ENCODE data around the gene B3GNT2.

The B3GNT2 gene

GRCh38 chr2:62205554-62205953 lies 9.6 kb downstream of the B3GNT2 start:
- no peak for DNase-seq

GRCh38 chr2:62206024-62206423 lies 10.1 kb downstream of the B3GNT2 start:
- no peak for DNase-seq

DNA sequence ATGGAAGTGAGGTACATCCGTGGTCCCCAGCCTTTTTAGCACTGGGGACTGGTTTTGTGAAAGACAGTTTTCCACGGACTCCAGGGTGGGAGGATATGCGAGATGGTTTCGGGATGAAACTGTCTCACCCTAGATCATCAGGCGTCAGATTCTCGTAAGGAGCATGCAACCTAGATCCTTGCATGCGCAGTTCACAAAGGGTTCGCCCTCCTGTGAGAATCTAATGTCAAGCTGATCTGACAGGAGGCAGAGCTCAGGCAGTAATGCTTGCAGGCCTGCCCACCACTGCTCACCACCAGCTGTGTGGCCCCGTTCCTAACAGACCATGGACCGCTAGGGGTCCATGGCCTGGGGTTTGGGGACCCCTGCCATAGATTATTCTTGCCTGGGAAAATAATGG lies 11.6 kb downstream of the B3GNT2 start:
- no peak for DNase-seq

- no peak for DNase-seq
Measured at GRCh38 chr2:62208074-62208757, 12.3 kb downstream of the B3GNT2 start.

DNA sequence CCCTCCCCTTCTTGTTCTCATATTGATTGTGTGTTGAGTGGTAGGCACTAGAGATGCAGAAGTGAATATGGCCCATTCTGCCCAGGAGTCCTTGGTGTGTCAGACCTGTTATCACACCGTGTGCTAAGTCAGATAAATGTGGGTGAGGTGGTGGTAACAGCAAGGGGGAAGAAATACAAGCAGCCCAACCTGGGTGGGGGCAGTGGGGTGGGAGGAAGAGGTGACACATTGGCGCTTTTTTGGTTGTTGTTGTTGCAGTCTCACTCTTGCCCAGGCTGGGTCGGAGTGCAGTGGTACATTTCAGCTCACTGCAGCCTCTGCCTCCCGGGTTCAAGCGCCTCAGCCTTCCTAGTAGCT lies 12.8 kb downstream of the B3GNT2 start:
- no peak for DNase-seq

GRCh38 chr2:62209427-62209991 lies 13.6 kb downstream of the B3GNT2 start:
- no peak for DNase-seq

DNA sequence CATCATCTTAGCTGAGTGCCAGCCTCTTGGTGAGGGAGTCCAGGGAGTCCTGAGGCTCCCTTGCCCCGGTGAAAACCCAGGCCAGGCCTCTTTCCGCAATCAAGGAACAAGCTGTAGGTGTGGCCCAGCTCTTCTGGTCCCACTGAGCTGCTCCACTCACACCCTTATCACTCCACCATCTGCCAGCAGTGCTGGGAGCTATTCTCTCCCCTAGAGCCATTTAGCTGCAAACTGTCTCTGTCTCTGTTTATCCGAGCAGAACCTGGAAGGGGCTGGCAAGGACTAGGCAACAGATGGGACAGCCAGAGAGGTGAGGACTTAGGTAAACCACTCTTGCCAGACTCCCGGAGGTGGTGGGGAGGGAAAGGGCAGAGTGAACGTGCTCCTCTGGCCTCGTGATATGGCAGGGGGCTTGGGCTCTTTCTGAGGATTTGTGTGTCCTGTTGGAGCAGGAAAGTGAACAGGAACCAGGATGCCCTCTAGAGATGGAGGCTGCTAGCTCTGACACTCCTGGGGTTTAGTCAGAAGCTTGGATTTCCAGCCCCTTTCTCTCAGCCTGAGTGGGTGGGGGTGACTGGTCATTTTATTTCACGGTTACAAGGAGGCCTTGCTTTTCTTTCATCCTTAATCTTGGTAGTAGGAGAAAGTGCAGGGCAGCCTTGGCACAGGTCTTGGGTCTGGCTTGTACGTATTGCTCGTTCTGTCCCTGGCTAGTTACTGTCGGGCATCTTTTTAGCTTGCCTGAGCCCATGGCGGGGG lies 19.6 kb downstream of the B3GNT2 start:
- DNase-seq, result no peak

- no peak for DNase-seq
Measured at GRCh38 chr2:62216113-62216512, 20.2 kb downstream of the B3GNT2 start.

DNA sequence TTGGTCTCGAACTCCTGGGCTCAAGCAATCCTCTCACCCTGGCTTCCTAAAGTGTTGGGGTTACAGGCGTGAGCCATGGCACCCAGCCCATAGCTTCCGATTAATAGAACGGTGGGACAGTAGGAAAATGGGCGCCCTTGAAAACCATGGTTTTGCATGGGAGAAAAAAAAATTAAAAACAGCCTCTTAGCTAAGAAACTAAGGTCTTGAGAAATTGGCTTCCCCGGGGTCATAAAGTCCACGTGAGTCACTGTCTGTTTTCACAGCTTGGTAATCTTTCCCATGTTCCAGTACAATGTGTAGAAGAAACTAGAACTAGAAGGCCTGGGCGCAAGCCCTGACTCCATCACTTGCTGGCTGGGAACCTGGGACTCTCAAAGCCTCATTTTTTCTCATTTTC lies 20.7 kb downstream of the B3GNT2 start:
- no peak for DNase-seq

DNA sequence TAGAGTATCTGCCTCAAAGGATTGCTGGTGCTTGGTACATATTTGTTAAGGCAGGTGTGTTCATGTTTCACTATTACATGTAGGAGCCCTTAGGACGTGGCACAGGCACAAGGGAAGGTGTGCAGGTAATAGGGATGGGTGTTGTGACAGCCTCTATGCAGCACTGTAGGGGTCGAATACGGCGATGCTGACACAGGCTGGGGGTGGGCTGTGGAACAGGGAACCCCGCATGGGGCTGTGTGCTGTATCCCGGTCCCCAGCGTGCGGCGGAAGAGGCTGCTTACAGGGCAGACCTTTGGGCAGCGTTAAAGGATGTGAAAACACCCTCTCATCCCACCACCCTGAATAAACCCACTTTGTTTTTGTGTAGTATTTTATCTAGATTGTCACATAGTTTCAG lies 21.5 kb downstream of the B3GNT2 start:
- no peak for DNase-seq

- DNase-seq, result no peak
Measured at GRCh38 chr2:62217970-62218369, 22.1 kb downstream of the B3GNT2 start.

GRCh38 chr2:62219407-62220159 lies 23.7 kb downstream of the B3GNT2 start:
- no peak for DNase-seq

GRCh38 chr2:62221141-62221540 lies 25.2 kb downstream of the B3GNT2 start:
- no peak for DNase-seq

GRCh38 chr2:62222171-62222570 lies 26.3 kb downstream of the B3GNT2 start:
- no peak for DNase-seq

DNA sequence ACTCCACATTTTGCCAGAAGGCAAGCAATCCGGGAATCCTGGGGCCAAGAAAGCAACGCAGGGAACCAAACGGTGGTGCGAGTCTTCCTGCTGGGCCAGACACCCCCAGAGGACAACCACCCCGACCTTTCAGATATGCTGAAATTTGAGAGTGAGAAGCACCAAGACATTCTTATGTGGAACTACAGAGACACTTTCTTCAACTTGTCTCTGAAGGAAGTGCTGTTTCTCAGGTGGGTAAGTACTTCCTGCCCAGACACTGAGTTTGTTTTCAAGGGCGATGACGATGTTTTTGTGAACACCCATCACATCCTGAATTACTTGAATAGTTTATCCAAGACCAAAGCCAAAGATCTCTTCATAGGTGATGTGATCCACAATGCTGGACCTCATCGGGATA lies 26.8 kb downstream of the B3GNT2 start:
- DNase-seq, result no peak

GRCh38 chr2:62224976-62225375 lies 29.1 kb downstream of the B3GNT2 start:
- DNase-seq, result no peak

- DNase-seq, result no peak
Measured at GRCh38 chr2:62227386-62228075, 31.6 kb downstream of the B3GNT2 start.

DNA sequence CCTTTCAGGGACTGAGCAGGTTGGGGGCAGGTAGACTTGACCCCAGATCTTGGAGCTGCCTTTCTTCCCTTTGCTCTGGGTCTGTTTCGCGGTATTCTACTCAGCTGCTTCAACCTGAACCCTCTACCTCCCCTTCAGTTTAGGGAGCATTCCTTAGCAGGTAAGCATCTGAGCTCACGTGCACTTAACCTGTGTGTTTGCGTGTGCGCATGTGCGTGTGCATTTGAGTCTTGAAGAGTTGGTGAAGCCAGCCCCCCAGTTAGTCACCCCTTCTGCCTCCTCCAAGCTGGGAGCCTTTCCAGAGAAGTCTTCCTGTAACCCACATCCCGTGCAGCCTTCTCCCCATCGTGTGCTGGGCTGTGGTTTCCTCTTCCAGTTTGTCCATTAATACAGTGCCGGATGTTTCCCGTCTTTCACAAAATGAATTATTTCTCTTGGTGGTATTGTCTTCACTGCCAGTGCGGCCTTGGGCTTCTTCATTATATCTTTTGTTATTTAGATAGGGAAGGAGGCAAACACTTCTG lies 33.2 kb downstream of the B3GNT2 start:
- no peak for DNase-seq

GRCh38 chr2:62231541-62231940 lies 35.6 kb downstream of the B3GNT2 start:
- no peak for DNase-seq

DNA sequence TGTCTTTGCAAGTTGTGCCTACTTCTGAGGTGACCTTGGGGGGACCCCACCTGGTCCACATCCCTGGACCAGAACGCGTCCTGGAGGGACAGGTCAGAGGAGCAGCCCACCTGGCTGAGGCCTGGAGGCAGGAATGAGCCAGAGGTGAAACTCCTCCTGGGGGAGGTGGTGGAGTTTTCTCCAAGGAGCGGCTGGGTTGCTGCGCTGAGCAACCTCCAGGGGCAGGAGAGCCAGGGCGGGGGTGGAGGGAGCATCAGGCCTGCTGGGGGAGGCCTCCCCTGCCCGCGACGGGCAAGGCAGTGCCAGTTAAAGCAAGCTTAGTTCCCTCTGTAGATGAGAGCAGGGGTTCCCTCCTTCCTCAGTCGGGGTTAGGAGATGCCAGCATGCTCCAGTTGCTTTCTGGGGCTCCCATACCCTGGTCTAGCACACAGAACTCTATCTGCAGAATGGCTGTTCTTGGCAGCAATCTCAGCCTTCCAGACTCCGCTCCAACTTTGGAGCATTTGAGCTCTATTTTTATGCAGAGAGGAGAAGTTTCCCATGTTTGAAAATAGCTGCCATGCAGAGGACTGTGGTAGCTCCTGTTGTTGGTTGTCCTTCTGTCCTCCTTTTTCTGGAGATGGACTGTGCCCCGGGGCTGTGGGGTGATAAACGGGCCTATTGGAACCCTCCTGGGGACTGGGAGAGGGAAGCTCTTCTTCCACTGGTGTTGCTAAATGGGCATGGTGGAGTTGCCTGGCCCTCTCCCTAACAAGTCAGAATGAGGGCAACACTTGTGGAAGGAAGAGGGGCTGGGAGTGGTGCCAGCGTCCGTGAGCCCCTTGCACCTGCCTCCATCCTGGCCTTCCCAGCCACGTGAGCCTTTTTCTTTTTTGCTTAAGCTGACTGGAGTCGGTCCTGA lies 39.1 kb downstream of the B3GNT2 start:
- DNase-seq, result no peak

- DNase-seq, result no peak
Measured at GRCh38 chr2:62236499-62236898, 40.6 kb downstream of the B3GNT2 start.

GRCh38 chr2:62238236-62238635 lies 42.3 kb downstream of the B3GNT2 start:
- DNase-seq, result no peak
